Retinal pigment epithelial cell (primary cell): ENCODE measurements around the gene STAG2.
"Not testable (repeated sequence)": the region's sequence is repeated elsewhere in the genome, so short reads cannot be mapped to it uniquely, and the experiment has no call there.

Experiments
- DNase-seq: peaks from one replicate; pipeline ENCODE4 v3.0.0-alpha.2; 2010; ENCODE audit warnings: low read depth
- H3K4me3 ChIP-seq: 2 replicates; pipeline ENCODE4 v1.5.1; 2011; ENCODE audit warnings: mild to moderate bottlenecking, low read length, control low read depth, moderate library complexity
- CTCF ChIP-seq: conservative IDR thresholded peaks from 2 replicates; pipeline ENCODE4 v1.5.1; 2011; ENCODE audit warnings: low read depth, low read length, control low read depth, inconsistent platforms

Gene STAG2

GRCh38 chrX:124113621-124114600, 152.4 kb downstream of the STAG2 start:
- H3K4me3 ChIP-seq, result no peak overlapping the region
- DNase-seq, result no peak
- TF ChIP-seq CTCF, result no peak

GRCh38 chrX:124117325-124117724, 155.8 kb downstream of the STAG2 start:
- no peak for DNase-seq
- TF ChIP-seq CTCF, result no peak

GRCh38 chrX:124125471-124125870, 164.0 kb downstream of the STAG2 start:
- TF ChIP-seq CTCF, result no peak
- DNase-seq, result no peak
- no peak overlapping the region for H3K4me3 ChIP-seq

More at GRCh38 chrX:124117325-124117724, 155.8 kb downstream of the STAG2 start:
- H3K4me3 ChIP-seq, result no peak overlapping the region

- no peak for DNase-seq
- no peak overlapping the region for H3K4me3 ChIP-seq
- no peak for TF ChIP-seq CTCF
Observed at GRCh38 chrX:124127496-124127895, 166.0 kb downstream of the STAG2 start.

- not testable (repeated sequence) for H3K4me3 ChIP-seq, DNase-seq
Observed at GRCh38 chrX:124132437-124132836, 170.9 kb downstream of the STAG2 start.

GRCh38 chrX:124145749-124146148, 184.2 kb downstream of the STAG2 start:
- no peak for TF ChIP-seq CTCF
- DNase-seq, result no peak
- H3K4me3 ChIP-seq, result no peak overlapping the region

GRCh38 chrX:124151195-124151594, 189.7 kb downstream of the STAG2 start:
- H3K4me3 ChIP-seq, result no peak overlapping the region
- no peak for DNase-seq
- TF ChIP-seq CTCF, result no peak
